GM12878 (cell line): ENCODE results near the gene CAPS. TPM values are rescaled to one million over a fixed set of nuclear protein-coding genes. Genes with fewer than 3 reads are reported as not detected.

Experiments used
- ATF3 ChIP-seq: IDR thresholded peaks from 2 replicates; pipeline ENCODE4 v1.6.1; 2011; ENCODE audit warnings: low read depth, mild to moderate bottlenecking, low read length, moderate library complexity, borderline replicate concordance; ENCODE audit errors: extremely low read depth
- CHD2 ChIP-seq: IDR thresholded peaks from 2 replicates; pipeline ENCODE4 v1.6.1; 2011; ENCODE audit warnings: low read depth, low read length, improper control_type of control experiment, borderline replicate concordance
- GATAD2B ChIP-seq: fragments of 450-650 bp; conservative IDR thresholded peaks from 2 replicates; pipeline ENCODE4 v1.6.1; 2017; ENCODE audit warnings: low read depth, mild to moderate bottlenecking, moderate library complexity
- HDAC6 ChIP-seq: fragments of 200-600 bp; sonication (generic); IDR thresholded peaks from one replicate; pipeline ENCODE4 v1.8.0; 2017; ENCODE audit warnings: antibody characterized with exemption; ENCODE audit not compliant: unreplicated experiment
- IKZF1 ChIP-seq: fragments of 450-650 bp; conservative IDR thresholded peaks from 2 replicates; pipeline ENCODE4 v1.6.1; 2017; ENCODE audit warnings: antibody characterized with exemption, mild to moderate bottlenecking
- JUND ChIP-seq: IDR thresholded peaks from 2 replicates; pipeline ENCODE4 v1.6.1; 2012; ENCODE audit warnings: low read depth, mild to moderate bottlenecking, low read length, improper control_type of control experiment, moderate library complexity
- LARP7 ChIP-seq: fragments of 450-650 bp; IDR thresholded peaks from 2 replicates; pipeline ENCODE4 v1.6.1; 2017; ENCODE audit warnings: mild to moderate bottlenecking
- MLLT1 ChIP-seq: fragments of 450-650 bp; IDR thresholded peaks from 2 replicates; pipeline ENCODE4 v1.6.1; 2016; ENCODE audit warnings: mild to moderate bottlenecking
- NBN ChIP-seq: fragments of 450-650 bp; IDR thresholded peaks from 2 replicates; pipeline ENCODE4 v1.6.1; 2016
- NRF1 ChIP-seq: conservative IDR thresholded peaks from 2 replicates; pipeline ENCODE4 v1.6.1; 2011; ENCODE audit warnings: mild to moderate bottlenecking, low read depth, low read length, improper control_type of control experiment
- PRDM15 ChIP-seq: fragments of 450-650 bp; formaldehyde crosslinking; IDR thresholded peaks from 2 replicates; pipeline ENCODE4 v1.4.0; 2020; ENCODE audit warnings: mild to moderate bottlenecking, moderate library complexity
- SMAD5 ChIP-seq: IDR thresholded peaks from 2 replicates; pipeline ENCODE4 v1.6.1; 2016; ENCODE audit warnings: antibody characterized with exemption, low read depth
- SMC3 ChIP-seq: IDR thresholded peaks from 2 replicates; pipeline ENCODE4 v1.6.1; 2011; ENCODE audit warnings: low read length, improper control_type of control experiment, borderline replicate concordance
- SUZ12 ChIP-seq: fragments of 200-600 bp; sonication (generic); IDR thresholded peaks from one replicate; pipeline ENCODE4 v1.6.1; 2018; ENCODE audit warnings: antibody characterized with exemption, mild to moderate bottlenecking; ENCODE audit not compliant: unreplicated experiment
- TBL1XR1 ChIP-seq: IDR thresholded peaks from 2 replicates; pipeline ENCODE4 v1.6.1; 2012; ENCODE audit warnings: low read depth, low read length, improper control_type of control experiment
- TCF12 ChIP-seq: IDR thresholded peaks from 2 replicates; pipeline ENCODE4 v1.6.1; 2011; ENCODE audit warnings: low read depth, mild to moderate bottlenecking, low read length
- TCF7 ChIP-seq: IDR thresholded peaks from 2 replicates; pipeline ENCODE4 v1.6.1; 2014; ENCODE audit warnings: antibody characterized with exemption, borderline replicate concordance
- ZBED1 ChIP-seq: IDR thresholded peaks from 2 replicates; pipeline ENCODE4 v1.6.1; 2016; ENCODE audit warnings: borderline replicate concordance
- ZBTB40 ChIP-seq: fragments of 450-650 bp; IDR thresholded peaks from 2 replicates; pipeline ENCODE4 v1.6.1; 2016; ENCODE audit warnings: mild to moderate bottlenecking, moderate library complexity, borderline replicate concordance
- ZNF207 ChIP-seq: fragments of 450-650 bp; IDR thresholded peaks from 2 replicates; pipeline ENCODE4 v1.6.1; 2014; ENCODE audit warnings: antibody characterized with exemption, mild to moderate bottlenecking, borderline replicate concordance
- polyA plus RNA-seq, 11 experiments: library from polyadenylated mRNA; depleted of rRNA in 4 of 11; unstranded in 6 of 11; stranded (reverse) in 5 of 11; fragments of >200 nt; fragmentation: Nextera tagmentation in 4 of 11; fragmentation: Illumina TruSeq in 1 of 11; extraction: Ambion mirVana in 4 of 11; extraction: Trizol in 1 of 11; gene quantifications; 1 replicate in 1 of 11; 2 replicates in 10 of 11; pipeline versions ENCODE4 v1.2.1 to v1.2.3, GENCODE V29; 2011 to 2016; ENCODE audit warnings: inconsistent platforms in 2 of 11, missing spikeins in 2 of 11, low read depth in 1 of 11
- total RNA-seq, 4 experiments: library from RNA; depleted of rRNA in 3 of 4; stranded (reverse); fragments of >200 nt in 3 of 4; fragmentation: Illumina TruSeq in 1 of 4; extraction: Trizol in 1 of 4; gene quantifications; 2 replicates each; pipeline versions ENCODE4 v1.2.1 to v1.2.3, GENCODE V29; 2013 to 2021

Gene CAPS
- total and polyA plus RNA-seq, 10 of the 15 experiments (the other 5 are each of a cell fraction or from before 2014, with no cell fraction given), result 0.09 to 6.9 (median 2.9) TPM

- TF ChIP-seq ZBTB40, result peak; percentile 100
- no peak for TF ChIP-seq TCF12
- peak; percentile 69; the same call in 1 of the 2 replicates for TF ChIP-seq GATAD2B
- peak; percentile 43; the same call in 1 of the 2 replicates for TF ChIP-seq ATF3
- TF ChIP-seq TBL1XR1, result 0 out of 2 replicates have a peak, but pooled peaks have one; percentile 39
- peak; percentile 99 for TF ChIP-seq CHD2
- peak; percentile 64 for TF ChIP-seq LARP7
- peak; percentile 63 for TF ChIP-seq NRF1
- TF ChIP-seq IKZF1, result peak; percentile 98
- TF ChIP-seq PRDM15, result no peak
- TF ChIP-seq NBN, result 0 out of 2 replicates have a peak, but pooled peaks have one; percentile 85
- TF ChIP-seq TCF7, result no peak
- TF ChIP-seq JUND, result no peak
- TF ChIP-seq HDAC6, result no peak
- 0 out of 2 replicates have a peak, but pooled peaks have one; percentile 32 for TF ChIP-seq ZBED1
- TF ChIP-seq SMAD5, result peak; percentile 83
- peak; percentile 98 for TF ChIP-seq ZNF207
- no peak for TF ChIP-seq SMC3
- TF ChIP-seq SUZ12, result no peak
- no peak; the same call in 1 of the 2 replicates for TF ChIP-seq MLLT1
Measured at GRCh38 chr19:5903624-5904351, 10.3 kb upstream of the CAPS start, which contains the start of gene NDUFA11 (continued).
